ENCODE data around the gene CRYBB3.
"Not testable (repeated sequence)": the region's sequence is repeated elsewhere in the genome, so short reads cannot be mapped to it uniquely, and the experiment has no call there.

CRYBB3 gene

GRCh38 chr22:25177895-25178294, 21.8 kb upstream of the CRYBB3 start:
- Histone ChIP-seq H3K79me2 (ENCODE audit: insufficient read depth, low read length) (no peaks in the 10 kb centered on the region), H3F3A (ENCODE audit: insufficient read depth) (no peaks in the 10 kb centered on the region)

GRCh38 chr22:25178348-25178747, 21.3 kb upstream of the CRYBB3 start:
- H3K27ac ChIP-seq (ENCODE audit: low read depth, low read length); H4K20me1 ChIP-seq (ENCODE audit: low read depth, low read length); H3F3A ChIP-seq (ENCODE audit: insufficient read depth); H3K9ac ChIP-seq (ENCODE audit: low read length); H3K27me3 ChIP-seq (ENCODE audit: low read length); H3K79me2 ChIP-seq (ENCODE audit: insufficient read depth, low read length); H3K9me2 ChIP-seq (replicated peaks; ENCODE audit: insufficient read depth, low read length); H3K9me3 ChIP-seq (ENCODE audit: insufficient read depth, low read length); H3K4me2 ChIP-seq (ENCODE audit: low read depth, low read length, poor library complexity, severe bottlenecking); H3K36me3 ChIP-seq (ENCODE audit: low read length); H3K4me3 ChIP-seq (ENCODE audit: insufficient read depth, low read length, poor library complexity, severe bottlenecking); H2AFZ ChIP-seq (ENCODE audit: low read depth, low read length, severe bottlenecking): not testable (repeated sequence)

More at GRCh38 chr22:25177895-25178294, 21.8 kb upstream of the CRYBB3 start:
- H3K4me3 ChIP-seq (ENCODE audit: insufficient read depth, low read length, poor library complexity, severe bottlenecking): no peak overlapping the region
- no peak overlapping the region for H3K27ac ChIP-seq (ENCODE audit: low read depth, low read length)
- H3K27me3 ChIP-seq (ENCODE audit: low read length): no peaks in the 10 kb centered on the region
- H2AFZ ChIP-seq (ENCODE audit: low read depth, low read length, severe bottlenecking): no peak overlapping the region
- no peak overlapping the region for H3K4me2 ChIP-seq (ENCODE audit: low read depth, low read length, poor library complexity, severe bottlenecking)
- H4K20me1 ChIP-seq (ENCODE audit: low read depth, low read length): no peaks in the 10 kb centered on the region
- no peaks in the 10 kb centered on the region for H3K9me2 ChIP-seq (replicated peaks; ENCODE audit: insufficient read depth, low read length)
- H3K36me3 ChIP-seq (ENCODE audit: low read length): no peaks in the 10 kb centered on the region
- TF ChIP-seq CTCF (IDR thresholded peaks at IDR 0.05; ENCODE audit: insufficient read depth, low read length, poor library complexity, severe bottlenecking): no peak
- no peak for TF ChIP-seq EZH2phosphoT487 (conservative IDR thresholded peaks at IDR 0.05; ENCODE audit: low read length)
- H3K9ac ChIP-seq (ENCODE audit: low read length): no peak overlapping the region
- H3K9me3 ChIP-seq (ENCODE audit: insufficient read depth, low read length): no peaks in the 10 kb centered on the region

GRCh38 chr22:25178869-25179631, 20.6 kb upstream of the CRYBB3 start:
- H3K27me3 ChIP-seq (ENCODE audit: low read length); H3K9me2 ChIP-seq (replicated peaks; ENCODE audit: insufficient read depth, low read length); H3F3A ChIP-seq (ENCODE audit: insufficient read depth); H3K9me3 ChIP-seq (ENCODE audit: insufficient read depth, low read length); H3K4me2 ChIP-seq (ENCODE audit: low read depth, low read length, poor library complexity, severe bottlenecking); H2AFZ ChIP-seq (ENCODE audit: low read depth, low read length, severe bottlenecking); H3K9ac ChIP-seq (ENCODE audit: low read length); H3K4me3 ChIP-seq (ENCODE audit: insufficient read depth, low read length, poor library complexity, severe bottlenecking); H3K36me3 ChIP-seq (ENCODE audit: low read length); H4K20me1 ChIP-seq (ENCODE audit: low read depth, low read length); H3K27ac ChIP-seq (ENCODE audit: low read depth, low read length); H3K79me2 ChIP-seq (ENCODE audit: insufficient read depth, low read length): not testable (repeated sequence)

- no peak overlapping the region for H3K27ac ChIP-seq (ENCODE audit: low read depth, low read length)
- H3K4me2 ChIP-seq (ENCODE audit: low read depth, low read length, poor library complexity, severe bottlenecking): no peak overlapping the region
- H3K27me3 ChIP-seq (ENCODE audit: low read length): no peaks in the 10 kb centered on the region
- H2AFZ ChIP-seq (ENCODE audit: low read depth, low read length, severe bottlenecking): no peak overlapping the region
- TF ChIP-seq EZH2phosphoT487 (conservative IDR thresholded peaks at IDR 0.05; ENCODE audit: low read length): no peak
- TF ChIP-seq CTCF (IDR thresholded peaks at IDR 0.05; ENCODE audit: insufficient read depth, low read length, poor library complexity, severe bottlenecking): no peak
- H3K9ac ChIP-seq (ENCODE audit: low read length): no peak overlapping the region
- H3K9me3 ChIP-seq (ENCODE audit: insufficient read depth, low read length): no peaks in the 10 kb centered on the region
- H3F3A ChIP-seq (ENCODE audit: insufficient read depth): no peaks in the 10 kb centered on the region
- H3K79me2 ChIP-seq (ENCODE audit: insufficient read depth, low read length): no peaks in the 10 kb centered on the region
- H3K4me3 ChIP-seq (ENCODE audit: insufficient read depth, low read length, poor library complexity, severe bottlenecking): no peak overlapping the region
- H4K20me1 ChIP-seq (ENCODE audit: low read depth, low read length): no peaks in the 10 kb centered on the region
- H3K36me3 ChIP-seq (ENCODE audit: low read length): no peaks in the 10 kb centered on the region
- no peaks in the 10 kb centered on the region for H3K9me2 ChIP-seq (replicated peaks; ENCODE audit: insufficient read depth, low read length)
Measured at GRCh38 chr22:25182131-25183110, 17.2 kb upstream of the CRYBB3 start.

Data from SU-DHL-6 (cell line).